GM04503 (cell line): ENCODE measurements around the gene FARP1.
"Not testable (repeated sequence)": the region's sequence is repeated elsewhere in the genome, so short reads cannot be mapped to it uniquely, and the experiment has no call there.

Experiments
- DNase-seq: peaks from one replicate; pipeline ENCODE4 v3.0.0-alpha.2; 2012; ENCODE audit warnings: low read depth

The FARP1 gene

DNA sequence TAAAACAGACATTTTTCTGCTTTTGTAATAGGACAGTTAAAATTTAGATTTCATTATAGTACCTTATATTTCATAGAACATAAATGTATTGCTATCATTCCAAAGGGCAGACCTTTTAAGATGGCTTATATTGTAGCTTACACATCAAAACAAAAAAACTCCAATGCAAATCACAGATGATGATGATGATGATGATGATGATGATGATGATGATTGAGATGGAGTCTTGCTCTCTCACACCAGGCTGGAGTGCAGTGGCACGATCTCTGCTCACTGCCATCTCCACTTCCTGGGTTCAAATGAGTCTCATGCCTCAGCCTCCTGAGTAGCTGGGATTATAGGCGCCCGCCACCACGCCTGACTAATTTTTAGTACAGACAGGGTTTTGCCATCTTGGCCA lies 224.1 kb downstream of the FARP1 start:
- DNase-seq, result no peak

DNA sequence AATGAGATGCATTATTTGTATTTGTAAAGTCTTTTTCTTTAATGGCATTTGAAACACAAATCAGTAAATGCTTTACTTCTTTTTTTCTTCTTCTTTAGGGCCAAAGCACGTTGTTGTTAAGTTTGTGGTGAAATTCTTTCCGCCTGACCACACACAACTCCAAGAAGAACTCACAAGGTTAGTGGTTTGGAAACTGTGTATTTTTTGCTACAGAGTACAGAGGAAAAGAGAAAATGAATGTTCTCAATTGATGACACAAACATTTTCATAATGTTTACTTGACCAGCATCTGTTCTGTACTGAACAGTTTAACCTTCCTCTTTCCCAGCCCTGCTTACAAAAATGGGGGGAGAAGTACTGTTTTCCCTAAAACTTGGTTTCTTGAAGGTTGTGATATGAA lies 225.1 kb downstream of the FARP1 start:
- DNase-seq, result peak; percentile 72

DNA sequence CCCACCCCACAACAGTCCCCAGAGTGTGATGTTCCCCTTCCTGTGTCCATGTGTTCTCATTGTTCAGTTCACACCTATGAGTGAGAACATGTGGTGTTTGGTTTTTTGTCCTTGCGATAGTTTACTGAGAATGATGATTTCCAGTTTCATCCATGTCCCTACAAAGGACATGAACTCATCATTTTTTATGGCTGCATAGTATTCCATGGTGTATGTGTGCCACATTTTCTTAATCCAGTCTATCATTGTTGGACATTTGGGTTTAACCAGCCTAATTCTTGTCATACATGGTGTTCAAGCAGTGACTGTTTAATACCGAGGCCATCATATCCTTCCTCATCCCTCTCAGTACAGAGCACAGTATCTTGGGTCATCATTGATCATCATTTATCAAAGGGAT lies 226.6 kb downstream of the FARP1 start:
- DNase-seq, result not testable (repeated sequence)

DNA sequence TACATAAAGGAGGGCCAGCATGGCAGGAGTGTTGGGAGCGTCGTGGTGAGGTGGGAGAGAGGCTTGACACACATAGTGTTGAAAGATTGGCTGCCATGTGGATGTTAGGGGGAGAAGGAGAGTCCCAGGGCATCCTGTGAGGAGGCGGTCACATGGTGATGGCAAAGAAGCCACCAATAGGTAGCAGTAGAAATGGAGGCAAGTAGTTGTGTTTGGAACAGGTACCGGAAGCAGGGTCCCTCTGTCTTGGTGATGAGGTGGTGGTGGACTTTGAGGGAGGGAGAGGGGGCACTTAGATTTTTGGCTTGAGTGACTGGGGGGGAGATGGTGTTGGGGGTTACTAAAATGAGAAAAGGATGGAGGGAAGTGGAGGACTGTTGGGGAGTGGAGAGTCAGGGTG lies 227.4 kb downstream of the FARP1 start:
- DNase-seq, result no peak

DNA sequence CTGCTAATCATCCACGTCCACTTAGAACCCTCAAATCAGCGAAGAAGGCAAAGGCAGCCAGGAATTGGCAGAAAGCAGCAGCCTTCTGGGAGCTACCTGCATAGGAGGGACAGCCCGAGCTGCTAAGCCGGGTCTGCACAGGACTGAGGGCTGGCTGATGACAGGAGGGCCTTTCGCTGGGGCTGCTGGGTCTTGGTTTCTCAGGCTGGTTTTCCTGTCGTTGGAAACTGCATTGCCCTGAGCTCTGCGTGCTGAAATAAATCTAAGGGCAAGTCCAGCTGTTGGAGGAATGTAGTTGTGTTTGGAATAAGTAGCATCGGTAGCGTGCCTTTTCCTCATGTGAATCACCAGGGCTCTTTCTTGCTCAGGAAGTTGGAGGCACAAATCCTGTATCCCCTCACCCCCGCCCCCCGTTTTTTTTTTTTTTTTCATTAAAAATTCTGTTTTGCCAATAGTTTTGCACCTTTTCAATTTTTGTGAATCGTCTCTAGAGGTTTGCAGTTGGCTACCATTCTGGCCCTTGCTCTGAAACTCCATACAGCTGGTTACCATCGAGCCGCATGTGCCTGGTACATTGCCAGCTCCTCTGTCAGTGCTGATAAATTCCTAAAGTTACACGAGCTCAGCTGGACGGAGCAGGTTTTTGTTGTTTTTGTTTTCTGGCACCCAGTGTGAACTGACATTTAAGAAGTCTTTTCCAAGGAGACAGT lies 228.1 kb downstream of the FARP1 start:
- peak; percentile 76 for DNase-seq

DNA sequence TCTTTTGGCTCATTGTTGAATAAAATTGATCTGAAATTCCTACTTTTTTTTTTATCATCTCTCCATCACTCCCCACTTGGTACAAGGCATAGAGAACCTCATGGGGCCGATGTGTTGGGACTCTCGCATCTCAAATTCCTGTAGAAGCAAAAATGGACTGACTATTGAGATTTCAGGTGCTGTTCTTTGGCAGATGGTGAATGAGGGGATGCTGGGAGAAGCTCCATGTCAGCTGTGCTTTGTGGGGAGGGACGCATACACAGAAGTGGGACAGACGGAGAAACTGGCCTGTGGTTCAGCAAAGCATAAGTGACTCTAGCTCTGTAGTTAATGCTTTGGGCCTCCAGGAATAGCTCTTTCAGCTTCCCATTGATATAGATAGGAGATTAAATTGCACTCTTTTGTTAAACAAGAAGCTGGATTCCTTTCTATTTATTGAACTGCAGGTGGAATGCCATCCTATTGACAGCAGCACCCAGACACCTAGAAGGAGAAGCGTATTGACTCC lies 228.7 kb downstream of the FARP1 start:
- no peak for DNase-seq

DNA sequence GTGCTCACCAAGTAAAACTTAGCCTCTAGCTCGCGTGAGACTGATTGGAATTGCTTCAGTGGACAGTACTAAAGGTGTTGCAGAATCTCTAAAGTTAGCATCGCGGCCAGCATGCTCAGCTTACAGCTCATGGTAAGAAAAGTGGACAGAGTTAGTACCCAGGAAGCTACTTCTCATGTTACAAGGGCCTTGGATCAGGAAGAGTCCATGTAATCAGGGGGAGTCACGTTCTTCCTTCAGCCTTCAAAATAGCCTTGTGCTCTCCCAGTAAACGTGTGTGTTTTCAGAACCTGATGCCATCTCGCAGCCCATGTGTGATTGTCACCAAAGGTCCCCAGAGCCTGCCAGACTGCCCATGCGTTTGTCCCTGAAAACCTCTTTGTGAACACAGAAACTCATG lies 230.0 kb downstream of the FARP1 start:
- peak; percentile 42 for DNase-seq

DNA sequence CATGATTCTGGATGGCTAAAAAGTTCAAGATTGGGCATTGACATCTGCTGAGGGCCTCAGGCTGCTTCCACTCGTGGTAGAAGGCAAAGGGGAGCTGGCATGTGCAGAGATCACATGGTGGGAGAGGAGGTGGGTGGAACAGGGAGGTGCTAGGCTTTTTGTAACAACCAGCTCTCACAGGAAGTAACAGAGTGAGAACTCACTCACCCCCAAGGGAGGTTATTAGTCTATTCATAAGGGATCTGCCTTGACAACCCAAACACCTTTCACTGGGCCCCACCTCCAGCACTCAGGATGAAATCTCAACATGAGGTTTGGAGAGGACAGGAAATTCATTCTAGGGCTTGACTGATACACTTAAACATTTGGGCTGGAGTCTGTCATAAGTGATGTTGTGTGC lies 231.9 kb downstream of the FARP1 start:
- DNase-seq, result no peak

DNA sequence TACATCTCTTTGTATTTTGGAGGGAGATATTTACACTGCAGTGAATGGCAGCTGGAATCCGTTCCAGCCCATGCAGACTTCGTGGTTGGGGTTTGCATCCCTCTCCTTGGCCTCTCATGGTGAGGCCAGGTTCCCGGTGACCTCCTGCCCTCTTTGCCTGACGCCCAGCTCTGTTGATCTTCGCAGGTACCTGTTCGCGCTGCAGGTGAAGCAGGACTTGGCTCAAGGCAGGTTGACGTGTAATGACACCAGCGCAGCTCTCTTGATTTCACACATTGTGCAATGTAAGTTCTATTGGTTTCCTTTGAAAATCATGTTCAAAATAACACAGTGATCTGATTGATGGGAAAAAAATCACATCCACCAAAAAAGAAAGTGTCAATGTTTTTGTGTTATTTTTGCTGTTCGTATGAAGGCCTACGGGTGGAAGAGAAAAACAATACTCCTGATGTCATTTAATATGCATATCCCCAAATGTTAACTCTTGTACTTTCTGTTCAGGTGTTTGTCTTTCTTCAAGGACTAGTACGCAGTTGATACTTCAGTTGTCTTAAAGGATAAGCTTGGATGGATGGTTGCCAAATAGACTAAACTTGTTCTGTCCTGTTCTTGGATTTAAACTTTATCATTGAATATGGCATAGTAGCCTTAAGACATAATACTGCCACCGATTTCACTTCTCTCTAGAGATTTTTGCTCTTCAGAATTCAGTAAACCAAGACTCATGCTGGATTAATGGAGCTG lies 234.9 kb downstream of the FARP1 start:
- DNase-seq, result no peak

DNA sequence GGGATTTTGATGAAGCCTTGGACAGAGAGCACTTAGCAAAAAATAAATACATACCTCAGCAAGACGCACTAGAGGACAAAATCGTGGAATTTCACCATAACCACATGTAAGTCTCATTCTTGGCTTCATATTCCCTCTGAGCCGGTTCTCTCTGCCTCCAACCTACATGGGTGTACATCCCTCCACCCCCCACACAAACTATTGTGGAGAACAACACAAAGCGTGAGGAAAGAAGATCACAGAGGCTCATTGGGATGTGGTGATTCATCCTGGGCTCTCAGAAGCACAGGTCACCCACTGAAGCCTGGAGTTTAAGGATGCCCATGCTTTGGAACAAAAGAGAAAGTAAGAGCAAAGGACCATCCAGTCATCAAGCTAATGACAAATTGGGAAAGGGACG lies 241.8 kb downstream of the FARP1 start:
- peak; percentile 50 for DNase-seq

DNA sequence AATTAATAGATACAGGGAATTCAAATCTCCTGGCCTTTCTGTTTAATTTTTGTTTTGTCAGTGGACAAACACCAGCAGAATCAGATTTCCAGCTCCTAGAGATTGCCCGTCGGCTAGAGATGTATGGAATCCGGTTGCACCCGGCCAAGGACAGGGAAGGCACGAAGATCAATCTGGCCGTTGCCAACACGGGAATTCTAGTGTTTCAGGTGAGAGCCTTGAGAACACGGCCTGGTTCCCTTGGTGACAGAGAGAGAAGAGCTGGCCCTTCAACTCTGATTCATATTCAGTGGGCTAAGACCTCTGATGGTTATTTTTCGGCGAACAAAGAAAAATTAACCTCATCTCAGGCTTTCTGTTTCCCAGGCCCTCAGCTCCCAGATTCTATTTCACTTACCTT lies 242.7 kb downstream of the FARP1 start:
- DNase-seq, result no peak

DNA sequence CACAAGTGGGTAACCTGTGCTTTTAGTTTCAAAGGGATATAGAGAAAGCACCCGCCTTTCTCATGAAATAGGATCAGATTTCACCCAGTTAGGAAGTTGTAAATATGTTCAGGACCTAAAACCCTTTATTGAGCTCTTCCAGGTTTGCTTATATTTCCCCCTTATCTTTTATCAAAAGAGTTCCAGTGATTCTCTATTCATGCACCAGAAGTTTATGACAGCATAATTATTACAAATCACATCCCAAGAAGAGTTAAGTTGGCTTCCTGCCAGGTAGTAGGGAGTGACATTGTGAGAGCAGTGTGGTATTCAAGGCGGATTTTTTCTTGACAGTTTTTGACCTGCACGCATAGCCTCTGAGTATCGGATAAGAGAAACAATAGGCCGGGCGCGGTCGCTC lies 243.7 kb downstream of the FARP1 start:
- DNase-seq, result no peak

DNA sequence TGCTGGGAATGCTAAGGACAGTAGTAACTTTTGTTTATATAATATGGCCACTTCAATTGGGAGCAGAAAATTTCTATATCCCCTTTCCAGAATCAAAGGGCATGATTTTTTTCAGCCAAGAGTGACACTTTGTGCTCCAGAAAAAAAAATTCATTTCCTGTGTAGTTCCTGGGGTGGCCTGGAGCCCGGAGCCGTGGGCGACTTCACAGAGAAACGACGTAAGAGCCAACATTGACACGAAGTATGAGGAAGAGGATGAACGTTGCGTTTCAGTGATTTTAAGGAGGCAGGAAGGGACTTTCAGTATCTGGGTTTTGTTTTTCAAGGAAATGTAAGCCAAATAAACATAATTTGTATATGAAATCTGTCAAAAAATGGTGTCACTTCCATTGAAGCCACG lies 246.4 kb downstream of the FARP1 start:
- no peak for DNase-seq

DNA sequence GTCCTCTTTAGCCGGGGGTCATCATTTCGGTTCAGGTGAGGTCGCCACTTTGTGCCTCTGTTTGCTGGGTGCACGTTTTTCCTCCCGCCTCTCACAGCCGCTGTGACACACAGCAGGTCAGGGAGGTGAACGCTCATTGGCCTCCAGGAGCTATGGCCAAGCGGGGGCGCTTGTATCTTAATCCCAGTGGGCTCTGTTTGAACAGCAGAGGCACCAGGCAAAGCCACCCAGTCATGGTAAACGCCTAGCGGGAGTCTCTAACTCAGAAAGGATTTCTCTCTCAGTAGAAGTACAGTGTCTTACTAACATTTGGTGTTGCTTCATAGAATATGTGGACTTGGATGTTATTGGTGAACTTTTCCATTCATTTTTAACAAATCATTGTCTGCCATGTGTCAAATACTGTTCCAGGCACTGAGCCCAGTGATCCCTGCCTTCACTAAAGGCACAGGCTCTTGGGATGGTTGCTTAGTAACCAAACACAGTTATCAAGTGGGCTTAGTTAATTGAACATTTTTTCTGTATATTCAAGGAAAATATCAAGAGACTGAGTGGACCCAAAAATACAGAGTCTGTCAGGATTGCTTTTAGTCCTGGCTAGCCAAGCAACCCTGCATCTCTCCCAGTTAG lies 247.3 kb downstream of the FARP1 start:
- peak; percentile 37 for DNase-seq

DNA sequence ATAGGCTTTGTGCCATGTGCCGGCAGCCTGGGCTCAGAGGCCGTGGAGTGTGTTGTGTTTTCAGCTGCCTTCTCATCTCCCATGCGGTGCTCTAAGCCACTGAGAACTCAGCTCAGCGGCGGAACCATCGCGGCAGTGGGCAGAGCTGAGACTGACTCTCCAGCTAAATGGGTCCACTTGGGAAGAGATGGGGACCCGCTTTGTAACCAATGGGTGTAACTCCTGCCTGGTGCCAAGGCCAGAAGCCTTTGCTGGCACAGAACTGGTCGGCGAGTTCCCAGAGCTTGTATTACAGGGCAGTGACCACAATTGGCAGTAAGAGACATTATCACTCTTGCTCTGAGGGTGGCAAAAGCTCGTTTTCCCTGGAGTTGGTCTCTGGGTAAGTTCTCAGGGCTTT lies 251.0 kb downstream of the FARP1 start:
- no peak for DNase-seq

DNA sequence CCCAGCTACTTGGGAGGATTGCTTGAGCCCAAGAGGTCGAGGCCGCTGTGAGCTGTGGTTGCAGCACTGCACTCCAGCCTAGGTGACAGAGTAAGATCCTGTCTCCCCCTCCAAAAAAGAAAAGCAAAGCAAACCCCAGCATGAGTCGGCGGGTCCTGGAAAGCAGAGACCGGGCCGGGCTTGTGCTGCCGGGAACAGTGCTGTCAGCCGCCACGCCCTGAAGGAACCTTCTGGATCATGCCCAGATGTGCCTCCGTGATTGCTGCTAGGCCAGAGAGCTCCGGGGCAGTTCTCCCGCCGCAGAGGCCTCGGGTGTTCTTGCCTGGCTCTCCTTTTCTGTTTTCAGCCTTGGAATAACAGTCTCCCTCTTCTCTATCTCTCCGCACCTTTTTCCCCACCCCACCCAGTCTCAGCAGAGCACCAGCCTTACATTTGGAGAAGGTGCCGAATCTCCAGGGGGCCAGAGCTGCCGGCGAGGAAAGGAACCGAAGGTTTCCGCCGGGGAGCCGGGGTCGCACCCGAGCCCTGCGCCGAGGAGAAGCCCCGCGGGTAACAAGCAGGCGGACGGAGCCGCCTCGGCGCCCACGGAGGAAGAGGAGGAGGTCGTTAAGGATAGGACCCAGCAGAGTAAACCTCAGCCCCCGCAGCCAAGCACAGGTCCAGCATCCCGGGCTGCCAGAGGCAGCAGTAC lies 252.1 kb downstream of the FARP1 start:
- no peak for DNase-seq

DNA sequence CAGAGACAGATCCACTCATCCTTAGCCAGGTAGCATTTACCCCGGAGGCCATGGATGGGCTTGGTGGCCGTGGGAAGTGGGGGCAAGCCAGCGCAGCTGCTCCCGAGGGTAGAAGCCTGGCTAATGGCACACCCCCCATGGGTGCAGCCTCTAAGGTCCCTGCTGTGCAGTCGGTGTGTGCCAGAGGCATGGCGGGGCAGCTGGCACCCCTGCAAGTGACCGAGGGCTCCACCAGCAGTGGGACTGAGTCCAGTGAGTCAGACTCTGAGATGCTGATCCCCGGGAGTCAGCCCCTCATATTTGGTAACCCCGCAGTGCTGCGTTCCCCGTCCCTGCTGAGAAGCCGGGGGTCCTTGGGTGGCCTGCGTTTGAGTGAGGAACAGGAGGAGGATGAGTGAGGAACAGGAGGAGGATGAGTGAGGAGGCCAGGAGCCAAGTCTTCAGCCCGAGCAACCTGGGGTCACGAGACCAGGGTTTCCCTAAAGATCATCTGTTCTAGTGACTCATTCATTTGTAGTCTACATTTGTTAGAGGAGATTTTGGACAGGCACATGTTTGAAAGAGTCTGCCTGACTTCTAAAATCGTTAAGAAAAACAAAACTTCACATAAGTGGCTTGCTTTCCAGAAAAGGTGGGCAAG lies 253.3 kb downstream of the FARP1 start:
- no peak for DNase-seq

DNA sequence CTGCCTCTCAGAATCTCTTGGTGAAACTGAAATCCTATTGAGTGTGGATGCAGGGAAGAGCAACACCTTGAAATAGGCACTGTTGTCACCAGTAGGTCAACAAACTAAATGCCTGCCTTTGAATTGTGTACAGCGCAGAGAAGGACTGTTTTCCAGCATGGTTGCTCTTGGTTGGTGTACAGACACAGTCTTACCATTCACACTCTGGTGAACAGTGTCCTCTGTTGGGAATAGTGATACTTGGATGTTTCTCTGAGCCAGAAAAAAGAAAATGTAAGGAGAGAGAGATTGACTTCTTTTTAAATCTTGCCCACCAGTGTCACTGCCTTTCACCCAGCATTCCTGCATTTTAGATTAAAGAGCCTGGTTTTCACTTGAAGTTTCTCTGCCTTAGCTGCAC lies 254.3 kb downstream of the FARP1 start:
- no peak for DNase-seq

DNA sequence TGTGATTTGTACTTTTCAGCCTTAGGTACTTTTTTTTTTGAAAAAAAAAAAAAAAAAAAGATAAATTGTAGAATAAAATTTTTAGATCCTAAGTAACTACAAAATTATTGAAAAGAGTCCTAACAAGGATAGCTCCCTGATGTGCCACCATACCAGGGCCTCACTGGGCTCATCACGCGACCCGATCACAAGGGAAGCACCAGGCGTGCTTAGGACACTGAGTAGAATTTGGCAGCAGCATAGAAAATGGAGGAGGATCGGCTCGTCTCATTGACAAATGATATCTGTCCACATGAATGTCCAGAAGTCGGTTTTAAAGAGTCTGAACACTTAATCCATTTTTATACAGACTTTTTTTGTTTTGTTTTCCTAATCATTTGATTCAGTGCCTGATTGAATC lies 255.0 kb downstream of the FARP1 start:
- no peak for DNase-seq

DNA sequence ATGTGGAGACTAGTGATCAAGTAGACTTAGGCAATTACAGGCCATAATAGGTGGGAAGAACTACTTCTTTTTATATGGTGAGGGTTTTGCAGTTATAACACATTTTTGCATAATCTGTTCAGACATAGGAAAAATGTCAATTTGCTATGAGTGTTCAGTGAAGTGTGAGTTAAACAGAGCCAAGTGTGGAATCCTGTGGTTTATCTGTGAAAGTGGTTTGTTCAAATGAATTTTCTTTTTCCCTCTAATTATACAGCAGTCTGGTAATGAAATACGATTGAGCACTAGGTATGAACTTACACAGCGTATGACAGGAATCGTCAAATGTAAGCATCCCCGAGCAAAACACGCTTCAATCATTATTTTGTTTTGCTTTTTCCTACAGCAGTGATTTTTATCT lies 255.7 kb downstream of the FARP1 start:
- DNase-seq, result no peak

DNA sequence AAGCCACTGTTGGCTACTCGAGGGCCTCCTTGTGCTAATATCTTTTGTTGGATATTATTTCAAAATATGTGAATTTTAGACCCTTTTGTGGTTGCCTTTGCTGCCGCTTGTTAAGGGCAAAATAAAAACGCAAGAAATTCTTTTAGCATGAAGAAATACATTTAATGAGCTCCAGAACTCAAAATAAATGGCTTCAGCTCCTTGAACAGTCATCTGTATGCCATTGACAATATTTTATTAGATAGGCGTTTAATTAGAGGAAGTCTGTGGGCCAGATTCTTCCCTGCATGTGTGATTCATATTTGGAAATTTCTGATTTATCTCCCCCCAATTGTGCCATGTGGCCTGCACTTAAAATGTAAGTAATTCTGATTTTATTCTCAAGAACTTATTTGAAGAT lies 256.9 kb downstream of the FARP1 start:
- peak; percentile 77 for DNase-seq

DNA sequence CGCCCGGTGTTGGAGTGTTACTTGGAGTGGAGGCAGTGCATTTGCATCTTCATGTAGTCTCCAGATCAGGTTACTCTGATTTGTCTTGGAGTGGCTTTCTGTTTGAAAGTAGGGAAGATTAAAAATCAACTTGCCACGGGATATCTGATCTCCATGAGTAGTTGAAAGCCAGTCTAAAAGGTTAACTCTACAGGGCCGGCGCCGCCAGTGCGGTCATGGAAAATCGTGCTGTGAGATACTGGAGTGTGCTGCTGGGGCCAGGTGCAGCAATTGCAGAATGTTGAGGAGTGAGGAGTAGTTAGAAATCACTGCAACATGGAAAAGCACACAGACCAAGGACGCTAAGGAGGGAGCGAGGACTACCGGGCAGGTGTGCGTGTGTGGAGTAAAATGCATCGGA lies 259.0 kb downstream of the FARP1 start:
- no peak for DNase-seq
